Endodermal cell (in vitro differentiated cells): ENCODE results near the gene CHMP5. TPM values are rescaled to one million over a fixed set of nuclear protein-coding genes. Genes with fewer than 3 reads are reported as not detected.
A peak's percentile ranks its signal among the peaks of the same experiment; 100 is the strongest.

Experiments used
- DNase-seq: peaks from one replicate; pipeline ENCODE4 v3.0.0-alpha.2; 2017
- H3K27ac ChIP-seq: 2 replicates; pipeline ENCODE4 v1.5.1; 2013; ENCODE audit warnings: mild to moderate bottlenecking, low read depth, low read length, moderate library complexity
- H3K27me3 ChIP-seq: 2 replicates; pipeline ENCODE4 v1.6.1; 2013; ENCODE audit warnings: mild to moderate bottlenecking, low read length, moderate library complexity; ENCODE audit not compliant: insufficient read depth, control insufficient read depth, poor library complexity, severe bottlenecking
- H3K36me3 ChIP-seq: 2 replicates; pipeline ENCODE4 v1.7.0; 2013; ENCODE audit warnings: mild to moderate bottlenecking, low read length, moderate library complexity; ENCODE audit not compliant: control insufficient read depth, insufficient read depth
- H3K4me1 ChIP-seq: one replicate; pipeline ENCODE4 v1.7.0; 2013; ENCODE audit warnings: low read length; ENCODE audit not compliant: control insufficient read depth, insufficient read depth
- H3K4me3 ChIP-seq: 2 replicates; pipeline ENCODE4 v1.5.1; 2013; ENCODE audit warnings: mild to moderate bottlenecking, low read length, moderate library complexity
- H3K9ac ChIP-seq: 2 replicates; pipeline ENCODE4 v1.6.1; 2013; ENCODE audit warnings: mild to moderate bottlenecking, low read length, moderate library complexity; ENCODE audit not compliant: poor library complexity, severe bottlenecking; ENCODE audit errors: extremely low read depth
- H3K9me3 ChIP-seq: 2 replicates; pipeline ENCODE4 v1.6.1; 2013; ENCODE audit warnings: mild to moderate bottlenecking, low read length, moderate library complexity; ENCODE audit not compliant: control insufficient read depth
- H3K27ac Mint-ChIP-seq: 2 replicates; pipeline ENCODE4 v1.8.0; 2020; ENCODE audit warnings: mixed read lengths
- H3K27me3 Mint-ChIP-seq: 2 replicates; pipeline ENCODE4 v1.8.0; 2021; ENCODE audit warnings: mild to moderate bottlenecking, mixed read lengths; ENCODE audit not compliant: insufficient read depth
- H3K36me3 Mint-ChIP-seq: 2 replicates; pipeline ENCODE4 v1.8.0; 2020; ENCODE audit warnings: low read depth, mixed read lengths
- H3K4me1 Mint-ChIP-seq: 2 replicates; pipeline ENCODE4 v1.8.0; 2020; ENCODE audit warnings: mixed read lengths
- H3K4me3 Mint-ChIP-seq: 2 replicates; pipeline ENCODE4 v1.8.0; 2020; ENCODE audit warnings: mild to moderate bottlenecking, moderate library complexity, mixed read lengths
- H3K9me3 Mint-ChIP-seq: 2 replicates; pipeline ENCODE4 v1.8.0; 2020; ENCODE audit warnings: mild to moderate bottlenecking, mixed read lengths
- WGBS, 2 experiments: methylation state at CpG; one replicate each; pipeline versions ENCODE4 v1.1.5 to v1.1.7; 2013; ENCODE audit warnings: missing lambda C conversion rate in 2 of 2, mixed read lengths in 1 of 2; ENCODE audit not compliant: insufficient coverage in 1 of 2, insufficient read length in 1 of 2; 5-methylcytosine and 5-hydroxymethylcytosine counted together
- total RNA-seq, 2 donors: library from RNA; stranded (reverse); fragmentation: NEBNext Ultra II Directional in 1 of 2; extraction: Animal tissue kit (Norgen Biotek cat#: 25700) in 1 of 2; gene quantifications; 2 replicates in 1 of 2; 3 replicates in 1 of 2; pipeline ENCODE4 v1.2.1, GENCODE V29; 2021
- TF ChIP-seq, protein P1 (sequence below): fragments of 200-600 bp; sonication (generic); conservative IDR thresholded peaks from 2 replicates; pipeline ENCODE4 v1.5.0; 2021; ENCODE audit warnings: antibody characterized with exemption, mild to moderate bottlenecking

Gene CHMP5
- total RNA-seq, 2 donors from 2014 or later, result 62.9 to 80.2 TPM

DNA sequence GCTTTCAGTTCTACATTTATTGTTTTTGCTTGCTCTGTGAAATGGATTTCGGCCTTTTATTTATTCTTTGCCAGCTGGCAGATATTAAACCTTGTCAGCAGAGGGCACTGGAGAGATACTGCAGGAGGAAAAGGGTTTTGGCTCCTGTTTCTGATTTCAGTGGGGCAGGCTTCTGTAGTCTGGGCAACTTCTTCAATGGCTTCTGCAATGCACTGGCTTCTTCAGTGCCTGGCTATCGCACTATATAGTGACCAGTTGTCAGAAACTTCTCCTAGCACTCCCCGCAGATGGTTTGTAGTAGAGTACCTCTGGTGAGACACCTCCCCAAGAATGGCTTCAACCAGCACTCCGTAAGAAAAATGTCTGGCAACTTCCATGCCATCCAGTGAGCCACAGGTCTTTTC, 22.2 kb downstream of the CHMP5 start:
- Mint-ChIP-seq H3K4me3 (no peak overlapping the region), H3K36me3 (peaks cover 4% of the 10 kb centered on the region), H3K4me1 (peaks cover 6% of the 10 kb centered on the region), H3K9me3 (no peaks in the 10 kb centered on the region), H3K27me3 (no peaks in the 10 kb centered on the region), H3K27ac (peak overlapping the region; percentile 74)
- Histone ChIP-seq H3K9me3 (no peaks in the 10 kb centered on the region), H3K4me1 (no peaks in the 10 kb centered on the region), H3K4me3 (no peak overlapping the region), H3K36me3 (peaks cover 11% of the 10 kb centered on the region), H3K27me3 (no peaks in the 10 kb centered on the region), H3K9ac (no peak overlapping the region), H3K27ac (no peak overlapping the region)
- TF ChIP-seq, protein P1, sequence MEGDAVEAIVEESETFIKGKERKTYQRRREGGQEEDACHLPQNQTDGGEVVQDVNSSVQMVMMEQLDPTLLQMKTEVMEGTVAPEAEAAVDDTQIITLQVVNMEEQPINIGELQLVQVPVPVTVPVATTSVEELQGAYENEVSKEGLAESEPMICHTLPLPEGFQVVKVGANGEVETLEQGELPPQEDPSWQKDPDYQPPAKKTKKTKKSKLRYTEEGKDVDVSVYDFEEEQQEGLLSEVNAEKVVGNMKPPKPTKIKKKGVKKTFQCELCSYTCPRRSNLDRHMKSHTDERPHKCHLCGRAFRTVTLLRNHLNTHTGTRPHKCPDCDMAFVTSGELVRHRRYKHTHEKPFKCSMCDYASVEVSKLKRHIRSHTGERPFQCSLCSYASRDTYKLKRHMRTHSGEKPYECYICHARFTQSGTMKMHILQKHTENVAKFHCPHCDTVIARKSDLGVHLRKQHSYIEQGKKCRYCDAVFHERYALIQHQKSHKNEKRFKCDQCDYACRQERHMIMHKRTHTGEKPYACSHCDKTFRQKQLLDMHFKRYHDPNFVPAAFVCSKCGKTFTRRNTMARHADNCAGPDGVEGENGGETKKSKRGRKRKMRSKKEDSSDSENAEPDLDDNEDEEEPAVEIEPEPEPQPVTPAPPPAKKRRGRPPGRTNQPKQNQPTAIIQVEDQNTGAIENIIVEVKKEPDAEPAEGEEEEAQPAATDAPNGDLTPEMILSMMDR, result peak; percentile 78
- peak; percentile 73 for DNase-seq
- WGBS, 2 experiments, result 83 to 84% methylated on average over 4 of the region's 4 CpGs

DNA sequence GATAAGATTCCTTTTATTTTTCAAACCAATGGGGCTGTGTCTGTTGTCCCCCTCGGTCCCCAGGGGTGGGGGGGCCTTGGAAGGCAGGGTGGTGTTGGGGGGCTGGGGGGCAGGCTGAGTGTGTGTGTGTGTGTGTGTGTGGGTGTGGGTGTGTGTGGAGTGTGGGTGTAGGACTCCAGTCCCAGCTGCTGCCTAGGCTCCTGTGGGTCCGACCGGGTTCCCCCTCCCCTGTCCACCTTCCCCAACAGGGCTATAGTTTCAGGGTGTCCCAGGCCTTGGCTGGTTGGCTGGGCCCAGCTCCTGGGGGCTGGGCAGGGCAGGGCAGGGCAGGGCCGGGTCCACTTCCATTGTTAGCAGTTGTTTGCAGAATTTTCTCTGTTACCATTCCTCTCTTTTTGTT, 23.4 kb downstream of the CHMP5 start:
- no peaks in the 10 kb centered on the region for H3K4me1 ChIP-seq
- Mint-ChIP-seq H3K4me3 (no peak overlapping the region), H3K27ac (peak overlapping the region; percentile 30), H3K9me3 (no peaks in the 10 kb centered on the region), H3K4me1 (peaks cover 10% of the 10 kb centered on the region), H3K36me3 (peaks cover 3% of the 10 kb centered on the region), H3K27me3 (no peaks in the 10 kb centered on the region)
- TF ChIP-seq, protein P1, result no peak
- H3K36me3 ChIP-seq, result peaks cover 12% of the 10 kb centered on the region
- no peaks in the 10 kb centered on the region for H3K9me3 ChIP-seq
- DNase-seq, result no peak
- H3K4me3 ChIP-seq, result no peak overlapping the region
- WGBS, 2 experiments, result 95% methylated on average over 3 of the region's 4 CpGs; no CpG with 5 or more reads in 1 of the 2 experiments
- H3K27me3 ChIP-seq, result no peaks in the 10 kb centered on the region
- H3K9ac ChIP-seq, result no peak overlapping the region
- H3K27ac ChIP-seq, result no peak overlapping the region

DNA sequence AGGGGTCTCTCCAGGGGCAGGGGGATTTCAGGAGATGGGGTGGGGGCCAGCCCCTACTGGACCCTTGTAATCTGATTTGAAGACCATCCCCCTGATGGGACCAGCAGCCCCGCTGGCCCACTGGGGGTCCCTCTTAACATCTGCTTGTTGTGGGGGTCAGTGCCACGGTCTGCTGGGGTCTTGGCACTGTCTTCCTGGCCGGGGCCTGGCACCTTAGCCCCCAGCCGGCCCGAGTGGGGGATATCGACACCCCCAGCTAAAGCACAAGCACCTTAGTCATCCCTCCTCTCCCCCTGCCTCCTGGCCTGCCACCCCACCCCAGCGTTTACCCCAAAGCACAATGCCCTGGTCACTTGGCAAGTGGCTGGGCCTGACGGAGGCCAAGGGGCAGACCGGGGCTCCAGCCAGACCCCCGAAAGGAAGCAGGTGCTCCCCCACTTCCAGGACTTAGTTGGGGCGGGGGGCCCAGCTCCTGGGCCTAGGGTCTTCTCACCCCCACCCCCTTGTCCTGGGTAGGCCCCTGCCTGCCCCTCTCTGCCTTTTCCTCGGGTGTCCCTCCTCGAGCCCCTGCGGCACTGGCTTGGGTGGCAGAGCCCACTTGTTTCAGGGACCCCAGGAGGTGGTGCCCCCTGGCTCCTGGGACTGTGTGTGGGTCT, 24.1 kb downstream of the CHMP5 start:
- Mint-ChIP-seq H3K4me1 (peaks cover 10% of the 10 kb centered on the region), H3K27ac (peak overlapping the region; percentile 30), H3K27me3 (no peaks in the 10 kb centered on the region), H3K36me3 (peaks cover 3% of the 10 kb centered on the region), H3K9me3 (no peaks in the 10 kb centered on the region), H3K4me3 (peak overlapping the region; percentile 99)
- H3K9me3 ChIP-seq, result no peaks in the 10 kb centered on the region
- WGBS, 2 experiments, result 90 to 96% methylated on average over 5 to 14 of the region's 14 CpGs
- DNase-seq, result no peak
- TF ChIP-seq, protein P1, result no peak
- no peaks in the 10 kb centered on the region for H3K27me3 ChIP-seq
- no peak overlapping the region for H3K9ac ChIP-seq
- H3K4me1 ChIP-seq, result no peaks in the 10 kb centered on the region
- no peak overlapping the region for H3K27ac ChIP-seq
- H3K4me3 ChIP-seq, result no peak overlapping the region
- H3K36me3 ChIP-seq, result peaks cover 19% of the 10 kb centered on the region
